Fibroblast of the aortic adventitia (primary cell): ENCODE results near the gene AKR1B15. TPM values are rescaled to one million over a fixed set of nuclear protein-coding genes. Genes with fewer than 3 reads are reported as not detected.

Source experiments
- DNase-seq: peaks from one replicate; pipeline ENCODE4 v3.0.0-alpha.2; 2010; ENCODE audit warnings: low read depth
- H3K4me3 ChIP-seq: 2 replicates; pipeline ENCODE4 v1.5.1; 2011; ENCODE audit warnings: low read depth, mild to moderate bottlenecking, control low read depth, low read length, moderate library complexity
- CTCF ChIP-seq: IDR thresholded peaks from 2 replicates; pipeline ENCODE4 v1.5.1; 2011; ENCODE audit warnings: mild to moderate bottlenecking, low read length, control low read depth, inconsistent platforms; ENCODE audit not compliant: insufficient read depth
- total RNA-seq: library from RNA; depleted of rRNA; stranded (reverse); fragments of >200 nt; gene quantifications from 2 replicates; pipeline ENCODE4 v1.2.3, GENCODE V29; 2012; ENCODE audit warnings: low replicate concordance

The AKR1B15 gene
- total RNA-seq, 1 donor, result not detected

- no peak overlapping the region for H3K4me3 ChIP-seq
- DNase-seq, result no peak
- no peak for TF ChIP-seq CTCF
Measured at GRCh38 chr7:134599371-134599770, 50.5 kb downstream of the AKR1B15 start.

- no peak for DNase-seq
- no peak for TF ChIP-seq CTCF
- H3K4me3 ChIP-seq, result no peak overlapping the region
Measured at GRCh38 chr7:134601459-134601858, 52.5 kb downstream of the AKR1B15 start.

- no peak overlapping the region for H3K4me3 ChIP-seq
- DNase-seq, result no peak
- no peak for TF ChIP-seq CTCF
Measured at GRCh38 chr7:134602881-134603451, 54.1 kb downstream of the AKR1B15 start.

- H3K4me3 ChIP-seq, result no peak overlapping the region
- DNase-seq, result peak; percentile 88
- peak; percentile 94 for TF ChIP-seq CTCF
Measured at GRCh38 chr7:134605978-134606923, 57.3 kb downstream of the AKR1B15 start.

GRCh38 chr7:134611611-134612151 lies 62.8 kb downstream of the AKR1B15 start:
- no peak for TF ChIP-seq CTCF

GRCh38 chr7:134612197-134612596 lies 63.3 kb downstream of the AKR1B15 start:
- H3K4me3 ChIP-seq, result no peak overlapping the region
- no peak for DNase-seq
- no peak for TF ChIP-seq CTCF

More at GRCh38 chr7:134611611-134612151, 62.8 kb downstream of the AKR1B15 start:
- DNase-seq, result no peak
- no peak overlapping the region for H3K4me3 ChIP-seq
